H4 (cell line): ENCODE measurements around the gene MRPS15. TPM values are rescaled to one million over a fixed set of nuclear protein-coding genes. Genes with fewer than 3 reads are reported as not detected.

Source experiments
- DNase-seq: peaks from one replicate; pipeline ENCODE4 v3.0.0-alpha.2; 2015; ENCODE audit warnings: low spot score
- total RNA-seq: library from RNA; depleted of rRNA; stranded (reverse); fragments of >200 nt; shearing (Covaris generic); gene quantifications from 2 replicates; pipeline ENCODE4 v1.2.3, GENCODE V29; 2014; rRNA removed

Gene MRPS15
- total RNA-seq, 1 experiment from 2014 or later: 121 TPM

- DNase-seq: no peak
Observed at GRCh38 chr1:36420409-36420808, 43.8 kb downstream of the MRPS15 start.

- no peak for DNase-seq
Observed at GRCh38 chr1:36419569-36419968, 44.6 kb downstream of the MRPS15 start.

GRCh38 chr1:36419140-36419539 lies 45.0 kb downstream of the MRPS15 start:
- no peak for DNase-seq

- DNase-seq: no peak
Observed at GRCh38 chr1:36417931-36418330, 46.3 kb downstream of the MRPS15 start.

GRCh38 chr1:36415661-36416326 lies 48.4 kb downstream of the MRPS15 start:
- no peak for DNase-seq

GRCh38 chr1:36414384-36414783 lies 49.8 kb downstream of the MRPS15 start:
- DNase-seq: no peak

GRCh38 chr1:36411674-36412648 lies 52.2 kb downstream of the MRPS15 start:
- DNase-seq: no peak

- no peak for DNase-seq
Observed at GRCh38 chr1:36408479-36408878, 55.7 kb downstream of the MRPS15 start.

- no peak for DNase-seq
Observed at GRCh38 chr1:36406440-36406839, 57.7 kb downstream of the MRPS15 start.

Other genes with a start within 250 kb of the MRPS15 start
- 46.2 and 69.8 TPM in 2 replicates for gene THRAP3, start 239.9 kb downstream of the MRPS15 start, total RNA-seq
- 0.06 TPM in 1 of 2 replicates, not detected in the other for gene SH3D21, start 158.0 kb downstream of the MRPS15 start, total RNA-seq
- 2.5 and 4.2 TPM in 2 replicates for gene EVA1B, start 140.7 kb downstream of the MRPS15 start, total RNA-seq
- gene STK40, start 78.5 kb downstream of the MRPS15 start, total RNA-seq: 25.1 and 25.3 TPM in 2 replicates
- 3.1 and 7.1 TPM in 2 replicates for gene LSM10, start 66.5 kb downstream of the MRPS15 start, total RNA-seq
- 6.9 and 8.4 TPM in 2 replicates for gene OSCP1, start 13.9 kb downstream of the MRPS15 start, total RNA-seq
- gene CSF3R, start 18.5 kb upstream of the MRPS15 start, total RNA-seq: not detected in 2 replicates